ENCODE data around the gene HS3ST3B1.

Gene HS3ST3B1

GRCh38 chr17:14307560-14308024, 6.7 kb downstream of the HS3ST3B1 start:
- peaks cover 31 to 40% of the 10 kb centered on the region in 2 donors for H3K36me3 Mint-ChIP-seq
- DNase-seq (no peak), ATAC-seq (replicated peaks) (no peak)
- peaks cover 36 to 76% of the 10 kb centered on the region in 2 donors for H3K4me1 Mint-ChIP-seq
- no peak overlapping the region for H3K27ac Mint-ChIP-seq
- H3K9me3 Mint-ChIP-seq: no peaks in the 10 kb centered on the region
- H3K27me3 Mint-ChIP-seq: peaks cover 0 to 14% of the 10 kb centered on the region in 2 donors
- no peak overlapping the region for H3K4me3 Mint-ChIP-seq

- no peak for DNase-seq
- peaks cover 34 to 43% of the 10 kb centered on the region in 2 donors for H3K36me3 Mint-ChIP-seq
- H3K27ac Mint-ChIP-seq: no peak overlapping the region
- peaks cover 33 to 66% of the 10 kb centered on the region in 2 donors for H3K4me1 Mint-ChIP-seq
- peaks cover 0 to 2% of the 10 kb centered on the region in 2 donors for H3K9me3 Mint-ChIP-seq
- no peak for ATAC-seq (replicated peaks)
- peaks cover 0 to 14% of the 10 kb centered on the region in 2 donors for H3K27me3 Mint-ChIP-seq
- H3K4me3 Mint-ChIP-seq: peak overlapping the region; percentile 82 to 83
These were observed 7.7 kb downstream of the HS3ST3B1 start for GRCh38 chr17:14308636-14308964.

- H3K4me1 Mint-ChIP-seq: peaks cover 31 to 60% of the 10 kb centered on the region in 2 donors
- H3K27ac Mint-ChIP-seq: no peak overlapping the region
- ATAC-seq (replicated peaks) (peak; percentile 99 to 100), DNase-seq (peak; percentile 86)
- H3K4me3 Mint-ChIP-seq: peak overlapping the region; percentile 82 to 83
- peaks cover 0 to 2% of the 10 kb centered on the region in 2 donors for H3K9me3 Mint-ChIP-seq
- H3K27me3 Mint-ChIP-seq: peaks cover 0 to 14% of the 10 kb centered on the region in 2 donors
- H3K36me3 Mint-ChIP-seq: peaks cover 32 to 43% of the 10 kb centered on the region in 2 donors
These were observed 8.3 kb downstream of the HS3ST3B1 start for GRCh38 chr17:14308965-14309879.

GRCh38 chr17:14310101-14310500, 9.2 kb downstream of the HS3ST3B1 start:
- H3K4me1 Mint-ChIP-seq: peaks cover 23 to 51% of the 10 kb centered on the region in 2 donors
- H3K4me3 Mint-ChIP-seq: peak overlapping the region in 1 of 2 donors; percentile 51
- peaks cover 0 to 2% of the 10 kb centered on the region in 2 donors for H3K9me3 Mint-ChIP-seq
- peaks cover 33 to 43% of the 10 kb centered on the region in 2 donors for H3K36me3 Mint-ChIP-seq
- DNase-seq (no peak), ATAC-seq (replicated peaks) (no peak)
- H3K27ac Mint-ChIP-seq: no peak overlapping the region
- H3K27me3 Mint-ChIP-seq: peaks cover 0 to 8% of the 10 kb centered on the region in 2 donors

- ATAC-seq (replicated peaks) (no peak), DNase-seq (no peak)
- Mint-ChIP-seq H3K4me3 (peak overlapping the region; percentile 6 to 17), H3K27ac (no peak overlapping the region), H3K36me3 (peaks cover 31 to 47% of the 10 kb centered on the region in 2 donors), H3K9me3 (peaks cover 0 to 2% of the 10 kb centered on the region in 2 donors), H3K27me3 (peaks cover 0 to 8% of the 10 kb centered on the region in 2 donors), H3K4me1 (peaks cover 21 to 49% of the 10 kb centered on the region in 2 donors)
These were observed 9.7 kb downstream of the HS3ST3B1 start for GRCh38 chr17:14310605-14311004.

GRCh38 chr17:14311186-14311705, 10.4 kb downstream of the HS3ST3B1 start:
- H3K4me1 Mint-ChIP-seq: peaks cover 20 to 49% of the 10 kb centered on the region in 2 donors

GRCh38 chr17:14311981-14312380, 11.1 kb downstream of the HS3ST3B1 start:
- Mint-ChIP-seq H3K27ac (no peak overlapping the region), H3K27me3 (peaks cover 0 to 9% of the 10 kb centered on the region in 2 donors), H3K36me3 (peaks cover 35 to 57% of the 10 kb centered on the region in 2 donors), H3K4me1 (peaks cover 20 to 45% of the 10 kb centered on the region in 2 donors), H3K4me3 (no peak overlapping the region), H3K9me3 (peaks cover 0 to 2% of the 10 kb centered on the region in 2 donors)
- ATAC-seq (replicated peaks) (no peak), DNase-seq (no peak)

More at GRCh38 chr17:14311186-14311705, 10.4 kb downstream of the HS3ST3B1 start:
- Mint-ChIP-seq H3K4me3 (no peak overlapping the region), H3K36me3 (peaks cover 35 to 52% of the 10 kb centered on the region in 2 donors), H3K27ac (no peak overlapping the region), H3K9me3 (peaks cover 0 to 2% of the 10 kb centered on the region in 2 donors), H3K27me3 (peaks cover 0 to 8% of the 10 kb centered on the region in 2 donors)
- ATAC-seq (replicated peaks) (no peak), DNase-seq (no peak)

DNA sequence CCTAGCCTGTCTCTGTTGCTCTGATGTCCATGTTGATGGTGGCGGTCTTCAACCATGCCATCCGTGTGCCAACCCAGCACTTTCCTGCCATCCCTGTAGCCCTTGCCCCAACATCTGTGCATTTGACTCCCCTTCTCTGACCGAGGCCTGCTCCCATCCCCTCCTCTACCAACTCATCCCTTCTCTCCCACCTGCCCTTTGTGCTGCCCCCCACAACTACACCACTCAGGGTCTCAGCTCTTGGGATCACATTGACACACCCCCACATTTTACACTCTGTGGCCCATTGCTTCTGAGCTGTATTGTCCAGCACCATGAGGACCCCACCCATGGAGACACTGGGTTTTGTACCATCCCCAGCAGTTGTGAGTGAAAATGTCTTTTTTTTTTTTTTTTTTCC, 11.6 kb downstream of the HS3ST3B1 start:
- Mint-ChIP-seq H3K36me3 (peaks cover 40 to 62% of the 10 kb centered on the region in 2 donors), H3K27ac (no peak overlapping the region), H3K4me1 (peaks cover 26 to 48% of the 10 kb centered on the region in 2 donors), H3K4me3 (no peak overlapping the region), H3K27me3 (peaks cover 0 to 15% of the 10 kb centered on the region in 2 donors), H3K9me3 (peaks cover 0 to 2% of the 10 kb centered on the region in 2 donors)
- no peak for DNase-seq
- ATAC-seq (replicated peaks): no peak

DNA sequence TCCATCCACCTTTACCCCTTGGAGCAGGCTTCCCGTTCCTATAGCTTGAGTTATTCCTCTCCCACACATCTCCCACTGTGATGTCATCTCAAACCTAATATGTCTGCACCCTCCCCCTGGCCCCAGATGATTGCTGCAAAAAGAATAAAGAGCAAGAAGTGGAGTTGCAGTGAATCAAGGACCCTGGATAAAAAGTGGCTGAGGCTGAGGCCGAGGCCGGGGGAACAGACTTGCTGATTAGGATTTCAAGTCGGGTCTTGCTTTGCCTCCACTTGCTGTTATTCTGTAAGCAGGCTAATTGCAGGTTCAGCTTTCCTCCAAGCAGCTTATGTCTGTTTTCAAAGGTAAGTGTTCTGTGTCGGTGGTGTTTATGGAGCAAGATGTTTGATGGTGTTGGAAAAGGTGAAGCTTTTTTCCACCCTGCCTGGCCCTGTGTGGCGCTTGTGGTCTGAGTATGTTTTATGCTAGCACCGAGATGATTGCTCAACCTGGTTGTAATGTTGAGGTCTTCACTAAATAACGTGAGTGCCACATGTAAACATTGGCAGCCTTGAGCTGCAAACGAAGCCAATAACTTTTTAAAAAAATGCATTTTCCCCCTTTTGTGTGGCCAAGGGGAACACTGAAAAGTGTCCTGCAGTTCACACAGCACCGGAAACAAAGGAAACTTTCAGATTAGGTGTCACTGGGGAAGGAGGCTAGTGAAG, 15.4 kb downstream of the HS3ST3B1 start:
- peaks cover 0 to 9% of the 10 kb centered on the region in 2 donors for H3K27me3 Mint-ChIP-seq
- DNase-seq: no peak
- peaks cover 0 to 2% of the 10 kb centered on the region in 2 donors for H3K9me3 Mint-ChIP-seq
- H3K27ac Mint-ChIP-seq: no peak overlapping the region
- ATAC-seq (replicated peaks): no peak
- peaks cover 30 to 62% of the 10 kb centered on the region in 2 donors for H3K36me3 Mint-ChIP-seq
- no peak overlapping the region for H3K4me3 Mint-ChIP-seq
- H3K4me1 Mint-ChIP-seq: peaks cover 26 to 44% of the 10 kb centered on the region in 2 donors

GRCh38 chr17:14317383-14317782, 16.5 kb downstream of the HS3ST3B1 start:
- peaks cover 26 to 58% of the 10 kb centered on the region in 2 donors for H3K36me3 Mint-ChIP-seq
- DNase-seq: no peak
- no peak overlapping the region for H3K4me3 Mint-ChIP-seq
- no peak overlapping the region for H3K27ac Mint-ChIP-seq
- no peak for ATAC-seq (replicated peaks)
- H3K27me3 Mint-ChIP-seq: peaks cover 0 to 9% of the 10 kb centered on the region in 2 donors
- H3K9me3 Mint-ChIP-seq: peaks cover 0 to 2% of the 10 kb centered on the region in 2 donors
- peaks cover 24 to 38% of the 10 kb centered on the region in 2 donors for H3K4me1 Mint-ChIP-seq

- DNase-seq: no peak
- no peak overlapping the region for H3K4me3 Mint-ChIP-seq
- no peaks in the 10 kb centered on the region for H3K9me3 Mint-ChIP-seq
- H3K36me3 Mint-ChIP-seq: peaks cover 20 to 51% of the 10 kb centered on the region in 2 donors
- no peak for ATAC-seq (replicated peaks)
- peaks cover 0 to 9% of the 10 kb centered on the region in 2 donors for H3K27me3 Mint-ChIP-seq
- no peak overlapping the region for H3K27ac Mint-ChIP-seq
- peaks cover 21 to 36% of the 10 kb centered on the region in 2 donors for H3K4me1 Mint-ChIP-seq
These were observed 17.4 kb downstream of the HS3ST3B1 start for GRCh38 chr17:14318109-14318917.

DNA sequence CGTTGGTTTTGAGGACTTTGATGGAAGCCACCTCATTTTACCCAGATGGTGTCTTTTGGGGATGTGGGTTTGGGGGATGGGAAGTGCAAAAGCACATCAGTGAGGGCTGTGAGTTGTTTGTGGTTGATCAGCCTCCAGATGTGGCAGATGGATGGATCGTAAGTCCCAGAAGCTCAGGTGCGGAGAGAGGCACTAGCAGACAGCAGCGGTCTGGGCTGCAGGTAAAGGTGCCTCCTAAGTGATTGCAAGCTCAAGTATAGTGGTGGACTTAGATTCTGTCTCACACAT, 18.0 kb downstream of the HS3ST3B1 start:
- Mint-ChIP-seq H3K27ac (no peak overlapping the region), H3K36me3 (peaks cover 16 to 47% of the 10 kb centered on the region in 2 donors), H3K4me1 (peaks cover 21 to 36% of the 10 kb centered on the region in 2 donors), H3K27me3 (peaks cover 0 to 9% of the 10 kb centered on the region in 2 donors), H3K9me3 (no peaks in the 10 kb centered on the region), H3K4me3 (no peak overlapping the region)
- DNase-seq: no peak
- no peak for ATAC-seq (replicated peaks)

DNA sequence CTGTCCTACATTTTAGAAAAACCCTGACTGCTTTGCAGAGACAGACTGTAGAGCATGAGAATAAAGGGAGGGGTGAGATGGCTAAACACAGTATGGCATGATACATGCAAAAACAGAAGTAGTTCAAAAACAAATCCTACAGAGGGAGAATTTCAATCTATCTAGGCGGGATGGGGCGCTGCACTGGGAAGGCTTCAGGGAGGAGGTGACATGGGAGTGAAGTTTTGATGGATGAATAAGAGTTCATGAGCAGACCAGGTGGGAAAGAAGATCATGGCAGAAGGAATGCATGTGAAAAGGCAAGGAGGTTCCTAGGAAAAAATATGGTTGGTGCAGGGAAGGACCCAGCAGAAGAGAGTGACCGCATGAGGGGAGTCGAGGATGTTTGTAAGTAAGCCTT, 19.2 kb downstream of the HS3ST3B1 start:
- Mint-ChIP-seq H3K4me1 (peaks cover 21 to 36% of the 10 kb centered on the region in 2 donors), H3K4me3 (no peak overlapping the region)

More for the DNA sequence above, 19.2 kb downstream of the HS3ST3B1 start:
- Mint-ChIP-seq H3K27me3 (peaks cover 0 to 9% of the 10 kb centered on the region in 2 donors), H3K27ac (no peak overlapping the region), H3K36me3 (peaks cover 9 to 37% of the 10 kb centered on the region in 2 donors), H3K9me3 (no peaks in the 10 kb centered on the region)
- ATAC-seq (replicated peaks) (no peak), DNase-seq (no peak)

All from stimulated activated naive B cell treated with anti-CD40 and anti-IgM and Interleukin-4, amounts not matched to agents 10 μg/mL and 1 μg/mL and 100 μg/mL, for 72 hours (primary cell).